Measurements from ENCODE around the gene TP63.

TP63 gene

GRCh38 chr3:189630767-189631372 is 319 bp upstream of the TP63 start:
- no peak for TF ChIP-seq CTCF (IDR thresholded peaks at IDR 0.05; ENCODE audit: low read depth, low read length)
- no peak overlapping the region for H3K4me3 ChIP-seq (ENCODE audit: low read depth, low read length)
- in situ Hi-C loops (cut with HindIII; ENCODE audit: low sequenced_read_pairs): no loop called here
- DNase-seq (ENCODE audit: low read depth, low spot score): peak; percentile 22

DNA sequence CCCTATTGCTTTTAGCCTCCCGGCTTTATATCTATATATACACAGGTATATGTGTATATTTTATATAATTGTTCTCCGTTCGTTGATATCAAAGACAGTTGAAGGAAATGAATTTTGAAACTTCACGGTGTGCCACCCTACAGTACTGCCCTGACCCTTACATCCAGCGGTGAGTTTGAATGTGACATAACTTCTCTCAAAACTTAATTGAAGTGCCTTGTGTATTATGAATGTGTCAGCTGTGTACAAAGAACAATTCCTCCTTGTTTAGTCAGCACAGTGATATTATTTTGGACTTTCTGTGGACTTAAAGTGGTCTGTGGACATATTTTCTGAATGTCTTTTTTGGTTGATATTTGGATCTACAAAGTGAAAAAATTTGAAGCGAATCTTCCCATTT is 220 bp downstream of the TP63 start:
- in situ Hi-C loops (cut with HindIII; ENCODE audit: low sequenced_read_pairs): no loop called here
- no peak for TF ChIP-seq CTCF (IDR thresholded peaks at IDR 0.05; ENCODE audit: low read depth, low read length)
- H3K4me3 ChIP-seq (ENCODE audit: low read depth, low read length): no peak overlapping the region
- DNase-seq (ENCODE audit: low read depth, low spot score): no peak

DNA sequence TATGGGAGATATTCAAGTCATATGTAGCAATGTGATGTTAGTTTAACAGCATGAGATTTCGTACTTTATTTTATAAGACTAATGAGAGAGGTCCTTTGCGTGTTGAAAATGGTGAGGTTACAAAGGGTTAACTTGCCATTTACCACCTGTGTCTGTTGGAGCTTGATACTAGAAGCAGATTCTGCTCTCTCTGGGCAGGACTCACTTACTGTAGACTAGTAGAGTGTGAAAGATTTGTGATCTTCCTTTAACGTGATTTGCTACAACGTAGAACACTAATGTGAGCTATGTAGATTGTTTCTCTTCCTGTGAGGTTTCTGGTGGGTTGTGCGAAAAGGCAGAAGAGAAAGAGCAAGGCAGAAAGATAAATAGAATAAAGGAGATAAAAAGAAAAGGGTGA is 1.1 kb downstream of the TP63 start:
- in situ Hi-C loops (cut with HindIII; ENCODE audit: low sequenced_read_pairs): no loop called here
- DNase-seq (ENCODE audit: low read depth, low spot score): no peak
- TF ChIP-seq CTCF (IDR thresholded peaks at IDR 0.05; ENCODE audit: low read depth, low read length): no peak
- H3K4me3 ChIP-seq (ENCODE audit: low read depth, low read length): no peak overlapping the region

GRCh38 chr3:189635339-189635738 is 4.2 kb downstream of the TP63 start:
- no peak overlapping the region for H3K4me3 ChIP-seq (ENCODE audit: low read depth, low read length)
- in situ Hi-C loops (cut with HindIII; ENCODE audit: low sequenced_read_pairs): no loop called here
- TF ChIP-seq CTCF (IDR thresholded peaks at IDR 0.05; ENCODE audit: low read depth, low read length): no peak
- DNase-seq (ENCODE audit: low read depth, low spot score): no peak

GRCh38 chr3:189636048-189636447 is 4.9 kb downstream of the TP63 start:
- TF ChIP-seq CTCF (IDR thresholded peaks at IDR 0.05; ENCODE audit: low read depth, low read length): no peak
- H3K4me3 ChIP-seq (ENCODE audit: low read depth, low read length): no peak overlapping the region
- in situ Hi-C loops (cut with HindIII; ENCODE audit: low sequenced_read_pairs): no loop called here
- DNase-seq (ENCODE audit: low read depth, low spot score): no peak

- no peak for TF ChIP-seq CTCF (IDR thresholded peaks at IDR 0.05; ENCODE audit: low read depth, low read length)
- no peak overlapping the region for H3K4me3 ChIP-seq (ENCODE audit: low read depth, low read length)
- in situ Hi-C loops (cut with HindIII; ENCODE audit: low sequenced_read_pairs): no loop called here
- no peak for DNase-seq (ENCODE audit: low read depth, low spot score)
Measured at GRCh38 chr3:189637750-189638149, 6.6 kb downstream of the TP63 start.
